DMS 273 treated with DMSO at 0.1 percent for 48 hours (cell line): Measurements from ENCODE around the gene PLPPR1.

ENCODE experiments used
- DNase-seq: peaks from one replicate; lab custom pipeline; 2025; lab: John Stamatoyannopoulos, UW

Gene PLPPR1

DNA sequence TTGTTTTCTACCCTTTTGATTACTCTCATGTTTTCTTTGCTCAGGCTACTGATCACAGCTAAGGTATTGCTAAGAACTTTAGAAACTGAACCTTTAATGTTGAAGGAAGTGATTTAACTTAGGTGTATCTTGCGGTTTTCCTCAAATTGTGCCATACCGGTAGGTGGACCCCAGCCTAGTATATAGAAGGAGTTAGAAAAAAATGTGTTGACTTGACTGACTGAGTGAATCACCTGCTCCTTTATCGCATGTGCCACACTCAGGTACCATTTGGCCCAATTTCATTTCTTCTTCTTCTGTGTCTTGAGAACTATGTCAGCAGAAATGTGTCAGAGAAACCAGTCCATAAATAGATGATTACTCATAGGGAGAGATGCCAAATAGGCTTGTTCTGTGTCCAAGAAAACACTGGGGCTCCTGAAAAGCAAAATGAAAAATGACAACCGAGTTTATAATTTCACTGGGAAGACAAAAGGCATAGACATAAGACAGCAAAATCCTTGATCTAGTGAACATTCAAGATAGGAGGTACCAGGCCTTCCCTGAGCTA, 19.4 kb downstream of the PLPPR1 start:
- no peak for DNase-seq

DNA sequence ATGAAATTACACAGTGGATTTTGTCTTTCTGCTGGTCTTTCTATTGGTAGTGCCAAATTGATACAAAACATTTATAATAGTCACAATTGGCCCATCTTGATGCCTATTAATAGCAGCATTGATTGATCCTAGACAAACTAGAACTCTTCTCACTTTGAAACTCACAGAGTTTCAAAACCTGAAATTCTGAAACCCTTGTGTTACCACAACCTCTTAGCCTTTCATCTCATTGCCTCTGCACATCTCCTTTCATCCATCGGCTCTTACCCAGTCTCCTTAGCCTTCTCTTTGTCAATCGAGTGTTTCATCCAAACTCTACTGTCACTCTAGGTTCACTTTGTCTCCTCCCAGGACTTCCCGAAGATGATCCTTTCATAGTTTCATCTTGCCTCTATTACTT, 22.1 kb downstream of the PLPPR1 start:
- no peak for DNase-seq

DNA sequence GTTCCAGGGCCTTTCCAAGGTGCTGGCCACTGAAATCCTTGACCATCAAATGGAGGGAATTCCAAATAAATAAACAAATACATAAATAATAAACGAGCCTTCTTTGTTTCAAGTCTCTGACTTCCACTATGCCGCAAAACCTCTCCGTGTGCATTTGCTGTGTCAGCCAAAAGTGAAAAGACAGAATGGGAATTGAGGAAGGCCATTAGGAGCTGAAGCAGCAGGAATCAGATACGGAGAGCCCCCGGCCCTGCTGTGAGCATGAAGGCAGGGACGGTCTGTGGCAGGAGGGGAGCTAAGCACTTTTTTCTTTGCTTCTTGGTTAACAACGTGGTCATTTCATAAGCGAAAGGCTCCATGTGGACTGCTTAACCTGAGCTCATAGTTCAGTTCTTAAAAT, 26.1 kb downstream of the PLPPR1 start:
- no peak for DNase-seq

DNA sequence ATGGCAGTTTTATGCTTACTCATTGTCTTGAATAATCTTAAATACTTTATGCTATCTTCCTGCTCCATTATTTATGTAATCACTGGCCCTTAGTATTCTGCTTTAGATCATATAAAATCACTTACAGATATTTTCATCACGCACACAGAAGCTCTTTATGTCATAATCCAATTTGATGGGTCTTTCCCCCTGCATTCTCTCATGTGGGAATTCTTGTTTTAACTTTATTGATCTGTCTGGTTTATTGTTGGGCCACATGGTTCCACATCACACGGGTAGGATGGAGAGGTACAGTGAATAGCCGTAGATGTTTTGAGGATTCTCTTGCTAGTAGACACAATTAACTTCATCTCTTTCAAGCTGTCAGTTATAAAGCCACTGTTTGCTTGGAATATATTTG, 27.0 kb downstream of the PLPPR1 start:
- no peak for DNase-seq

DNA sequence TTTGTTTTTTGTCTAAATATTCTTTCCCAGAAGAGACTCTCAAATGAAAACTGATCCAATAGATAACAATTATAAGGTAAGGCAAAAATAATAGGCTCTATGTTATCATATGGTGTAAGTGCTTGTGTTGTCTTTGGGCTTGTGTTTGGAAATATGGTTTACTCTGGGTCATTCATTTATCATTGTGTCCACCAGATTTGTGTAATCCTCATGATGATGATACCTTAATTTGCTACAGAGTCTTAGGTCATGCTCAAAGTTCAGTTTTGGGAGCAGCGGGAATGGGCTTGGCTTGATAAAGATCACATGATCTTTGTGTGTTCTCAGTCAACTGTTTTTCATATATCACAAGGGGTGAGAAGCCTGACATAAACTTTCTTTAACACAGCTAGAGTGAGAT, 34.2 kb downstream of the PLPPR1 start:
- DNase-seq = no peak

DNA sequence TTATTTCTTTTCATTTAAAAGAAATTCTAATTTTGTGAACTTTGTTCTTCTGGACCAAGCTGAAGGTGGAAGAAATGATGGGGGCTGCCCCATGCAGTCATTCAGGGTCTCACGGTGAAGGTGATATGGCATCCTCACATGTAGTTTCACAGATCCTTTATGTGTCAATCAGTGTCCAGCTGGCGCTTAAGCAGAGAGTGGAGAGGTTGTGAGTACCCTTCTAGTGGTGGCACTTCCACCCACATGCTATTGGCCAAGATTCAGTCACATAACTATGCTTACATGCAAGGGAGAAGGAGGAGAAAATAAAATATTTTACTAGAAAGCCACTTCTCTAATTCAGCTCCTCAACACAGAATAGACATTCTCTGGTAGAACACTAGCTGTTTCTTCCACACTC, 34.7 kb downstream of the PLPPR1 start:
- no peak for DNase-seq

DNA sequence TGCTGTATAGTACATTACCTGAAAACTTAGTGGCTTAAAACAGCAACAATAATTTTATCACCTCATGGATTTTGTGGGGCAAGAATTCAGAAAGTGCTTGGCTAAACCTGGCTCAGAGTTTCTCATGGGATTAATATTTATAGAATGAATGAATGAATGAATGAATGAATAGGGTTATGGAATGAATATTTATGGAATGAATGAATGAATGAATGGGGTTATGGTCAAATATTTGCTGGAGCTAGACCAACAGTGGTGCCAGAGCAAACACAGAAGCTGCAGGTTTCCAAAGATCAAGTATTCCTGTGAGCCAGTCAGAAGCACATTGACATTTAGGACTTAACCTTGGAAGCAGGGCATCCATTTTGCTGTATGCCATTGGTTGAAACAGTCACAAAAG, 35.7 kb downstream of the PLPPR1 start:
- no peak for DNase-seq

DNA sequence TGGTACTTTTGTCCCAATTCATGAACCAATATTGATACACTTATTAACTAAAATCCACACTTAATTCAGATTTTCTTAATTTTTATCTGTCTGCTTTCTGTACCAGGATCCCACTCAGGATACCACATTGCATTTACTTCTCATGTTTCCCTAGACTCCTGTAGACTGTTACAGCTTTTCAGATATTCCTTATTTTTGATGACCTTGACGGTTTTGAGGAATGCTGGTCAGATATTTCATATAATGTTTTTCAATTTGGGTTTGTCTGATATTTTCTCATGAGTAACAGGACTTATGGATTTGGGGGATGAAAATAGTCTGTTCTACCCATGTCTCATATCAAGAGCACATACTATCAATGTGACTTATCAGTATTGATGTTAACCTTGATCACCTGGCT, 37.4 kb downstream of the PLPPR1 start:
- no peak for DNase-seq

DNA sequence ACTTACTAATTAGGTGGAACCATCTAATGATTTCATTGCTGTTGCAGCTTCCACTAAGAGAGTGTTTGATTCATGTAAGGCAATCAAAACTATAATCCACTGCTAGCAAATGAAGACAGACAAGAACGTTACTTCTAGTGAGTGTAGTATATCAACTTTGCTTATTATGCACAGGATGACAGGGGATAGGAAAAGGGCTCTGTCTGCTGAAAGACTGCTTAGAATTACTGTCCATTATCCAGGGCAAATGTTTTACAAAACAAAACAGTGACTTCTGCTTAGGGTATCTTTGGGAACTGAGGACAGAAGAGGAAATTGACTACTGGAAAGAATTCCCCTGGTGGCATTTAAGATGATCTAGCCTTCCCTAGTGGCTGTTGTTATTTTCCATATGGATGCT, 40.2 kb downstream of the PLPPR1 start:
- DNase-seq = no peak

DNA sequence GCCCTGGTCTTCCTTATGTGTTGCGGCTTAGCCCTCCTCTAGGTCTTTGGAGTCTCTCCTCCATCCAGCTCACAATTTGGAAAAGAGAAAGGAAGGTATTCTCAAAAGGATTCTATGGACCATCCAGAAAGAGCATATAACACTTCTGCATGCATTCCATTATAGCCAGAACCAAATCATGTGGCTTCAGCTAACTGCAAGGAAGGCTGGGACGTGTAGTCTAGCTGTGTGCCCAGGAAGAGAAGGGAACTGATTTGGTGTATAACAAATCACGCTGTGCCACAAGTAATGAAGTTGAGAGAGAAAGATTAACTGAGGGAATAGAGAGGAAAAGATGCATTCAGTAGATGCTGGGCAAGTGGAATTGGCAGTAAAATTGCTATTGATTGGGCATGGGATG, 43.7 kb downstream of the PLPPR1 start:
- no peak for DNase-seq

DNA sequence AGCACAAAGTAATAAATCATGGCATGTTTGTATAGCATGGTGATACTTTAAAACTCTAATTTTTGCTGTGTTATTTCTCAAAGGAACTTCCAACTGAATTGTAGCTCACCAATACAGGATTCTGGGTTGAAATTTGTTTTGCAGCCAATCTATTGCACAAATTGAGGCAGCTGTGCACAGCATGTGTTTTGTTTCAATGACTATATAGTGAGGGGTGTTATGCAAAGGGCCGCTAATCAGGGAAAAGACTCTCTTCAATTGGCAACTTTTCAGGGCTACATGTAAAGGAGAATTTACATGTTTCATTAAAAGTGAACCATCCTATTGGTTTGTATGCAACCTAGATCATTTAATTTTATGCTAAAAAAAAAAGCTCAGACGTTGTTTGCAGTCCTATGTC, 44.6 kb downstream of the PLPPR1 start:
- no peak for DNase-seq

DNA sequence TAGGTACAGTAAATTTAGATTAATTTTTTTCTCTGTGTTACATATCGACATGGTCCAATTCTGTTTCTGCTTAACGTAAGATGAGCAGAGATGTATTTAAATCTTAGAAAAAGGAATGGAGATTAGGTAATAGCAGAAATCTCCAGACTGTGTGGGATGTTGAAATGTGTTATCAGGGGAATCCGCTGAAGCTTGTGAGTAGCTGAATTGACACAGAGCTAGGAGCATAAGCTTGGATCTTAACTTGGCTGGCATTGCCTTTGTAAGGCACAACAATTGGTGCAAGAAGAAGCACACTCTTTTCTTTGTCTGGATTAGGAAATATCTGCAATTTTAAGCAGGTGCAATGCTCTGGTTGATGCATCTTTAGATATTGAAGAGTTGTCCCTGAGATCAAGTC, 53.1 kb downstream of the PLPPR1 start:
- DNase-seq = no peak

DNA sequence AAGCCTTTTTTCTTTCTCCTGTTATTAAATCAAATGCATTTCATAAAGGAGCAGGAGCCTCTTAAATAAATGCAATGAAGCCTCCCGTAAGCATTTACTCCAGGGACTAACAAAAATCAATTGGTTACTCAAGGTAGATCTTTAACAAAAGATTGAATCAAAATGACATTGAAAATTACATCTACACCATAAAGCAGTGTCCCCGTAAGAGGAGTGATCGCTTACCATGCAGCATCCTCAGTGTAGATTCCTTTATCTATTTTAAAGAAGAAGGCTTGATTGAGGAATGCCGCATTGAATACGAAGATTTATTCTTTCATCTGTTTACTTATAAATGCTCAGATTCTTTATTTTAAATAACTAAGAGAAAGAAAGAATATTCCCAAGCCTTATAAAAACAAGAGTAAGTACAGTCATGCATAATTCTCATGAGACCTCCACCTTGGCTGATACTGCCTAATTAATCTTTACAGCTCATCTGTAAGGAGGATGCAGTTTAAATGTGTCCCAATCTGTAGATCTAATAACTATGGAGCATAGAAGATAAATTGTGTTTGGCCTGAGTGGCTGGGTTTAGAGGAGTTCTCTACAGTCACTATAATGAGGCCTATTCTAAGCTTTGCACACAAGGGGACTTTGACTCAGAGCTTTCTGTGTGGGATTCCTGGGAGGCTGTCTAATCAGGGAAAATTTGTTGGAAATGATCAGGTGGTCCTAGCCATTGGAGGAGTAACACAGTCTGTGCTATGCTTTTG, 55.1 kb downstream of the PLPPR1 start:
- DNase-seq = no peak

DNA sequence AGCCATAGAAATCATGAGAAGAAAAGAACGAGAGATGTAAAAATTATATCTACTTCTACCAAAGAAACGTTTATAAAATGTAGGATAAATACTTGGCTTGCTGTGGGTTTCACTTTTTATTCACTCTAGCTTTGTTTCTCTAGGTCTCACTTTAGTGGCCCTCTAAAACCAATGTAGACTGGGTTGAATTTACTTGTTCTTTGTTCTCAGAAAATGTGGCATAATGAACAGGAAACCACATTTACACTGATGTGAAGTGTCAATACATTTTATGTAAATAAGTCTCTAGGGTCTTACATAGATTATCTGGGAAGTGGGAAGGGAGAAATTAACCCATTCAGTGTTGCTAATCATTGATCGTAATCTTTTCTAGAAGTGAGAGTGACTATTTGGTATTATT, 58.9 kb downstream of the PLPPR1 start:
- no peak for DNase-seq

DNA sequence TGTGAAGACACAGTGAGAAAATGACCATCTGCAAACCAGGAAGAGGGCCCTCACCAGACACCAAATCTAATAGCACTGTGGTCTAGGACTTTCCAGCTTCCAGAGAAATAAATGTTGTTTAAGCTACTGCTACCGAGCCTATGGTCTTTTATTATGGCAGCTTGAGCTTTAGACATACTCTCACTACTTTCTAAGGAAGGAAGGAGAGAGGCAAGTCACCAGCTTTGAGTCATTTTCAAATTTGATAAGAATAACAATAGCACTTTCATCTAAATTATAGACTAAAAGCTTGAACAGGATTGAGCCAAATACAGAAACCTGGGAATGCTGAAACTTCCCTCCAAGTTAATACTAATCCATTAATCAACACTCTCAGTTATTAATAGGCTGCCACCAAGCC, 64.4 kb downstream of the PLPPR1 start:
- DNase-seq = no peak

DNA sequence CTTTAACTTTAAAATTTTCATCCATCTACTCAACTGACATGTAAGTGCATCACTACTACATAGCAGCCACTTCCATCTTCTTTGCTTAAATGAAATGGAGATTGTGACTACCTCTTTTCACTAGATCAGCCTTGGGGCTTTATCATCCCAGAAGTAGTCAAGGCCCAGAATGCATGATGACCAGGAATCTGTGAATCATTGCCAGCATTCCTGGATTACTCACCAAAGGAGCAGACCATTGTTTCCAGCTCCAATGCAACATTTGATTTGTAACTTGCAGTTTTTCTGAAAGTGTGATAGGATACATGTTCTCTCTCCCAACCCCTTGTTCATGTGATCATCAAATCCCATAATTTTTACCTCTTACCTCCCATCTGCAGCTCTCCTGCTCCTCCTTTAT, 65.1 kb downstream of the PLPPR1 start:
- DNase-seq = no peak

DNA sequence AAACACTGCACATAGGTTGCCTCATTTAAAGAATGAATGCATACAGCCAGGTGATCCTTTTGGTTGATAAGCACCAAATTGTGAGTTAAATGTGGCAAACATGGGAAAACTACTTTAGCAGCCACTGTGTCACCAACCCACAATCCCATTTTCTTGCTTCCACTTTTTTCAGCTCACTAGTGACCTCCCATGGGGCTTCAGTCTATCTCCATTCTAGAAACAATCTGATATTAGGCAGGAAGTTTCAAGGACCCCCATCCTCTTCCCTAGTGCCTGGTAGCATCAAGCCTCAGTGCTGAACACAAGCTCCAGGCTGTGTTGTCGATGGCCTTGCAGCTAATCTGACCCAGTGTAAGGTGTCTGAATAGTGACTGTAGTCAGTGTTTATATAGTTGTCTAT, 66.2 kb downstream of the PLPPR1 start:
- no peak for DNase-seq

DNA sequence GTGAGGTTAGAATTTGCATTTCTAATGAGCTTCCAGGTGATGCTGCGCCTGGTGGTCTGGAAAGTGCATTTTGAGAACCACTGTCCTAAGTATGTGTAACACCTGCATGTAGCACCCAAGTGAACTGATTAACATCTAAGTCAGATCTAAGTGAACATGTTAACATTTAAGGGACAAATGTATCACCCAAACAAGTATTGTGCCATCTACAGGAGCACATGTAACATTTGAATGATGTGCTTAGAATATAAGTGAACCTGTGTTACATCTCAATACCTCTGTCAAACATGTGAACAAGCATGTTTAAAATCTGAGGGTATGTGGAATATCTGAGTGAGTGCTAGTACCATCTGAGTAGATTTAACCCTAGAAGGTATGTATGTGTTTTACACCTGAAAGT, 68.7 kb downstream of the PLPPR1 start:
- DNase-seq = no peak

DNA sequence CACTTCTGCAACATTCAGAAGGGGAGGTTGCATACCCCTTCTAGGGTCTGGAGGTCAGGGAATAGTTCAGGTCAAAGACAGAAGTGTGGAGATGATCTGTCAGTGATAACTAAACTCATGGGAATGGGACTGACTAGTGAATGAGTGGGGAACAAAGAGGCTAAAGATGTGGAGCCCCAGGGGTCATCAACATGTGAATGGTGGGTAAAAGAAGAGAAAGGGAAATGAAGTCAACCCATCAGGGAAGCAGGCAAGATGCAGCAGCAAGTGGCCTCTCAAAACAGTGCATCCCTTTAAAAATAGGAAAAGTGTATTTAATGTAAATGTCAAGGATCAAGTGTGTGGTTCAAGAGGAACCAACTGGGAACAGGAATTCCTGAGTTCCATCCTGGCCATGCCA, 69.9 kb downstream of the PLPPR1 start:
- no peak for DNase-seq

DNA sequence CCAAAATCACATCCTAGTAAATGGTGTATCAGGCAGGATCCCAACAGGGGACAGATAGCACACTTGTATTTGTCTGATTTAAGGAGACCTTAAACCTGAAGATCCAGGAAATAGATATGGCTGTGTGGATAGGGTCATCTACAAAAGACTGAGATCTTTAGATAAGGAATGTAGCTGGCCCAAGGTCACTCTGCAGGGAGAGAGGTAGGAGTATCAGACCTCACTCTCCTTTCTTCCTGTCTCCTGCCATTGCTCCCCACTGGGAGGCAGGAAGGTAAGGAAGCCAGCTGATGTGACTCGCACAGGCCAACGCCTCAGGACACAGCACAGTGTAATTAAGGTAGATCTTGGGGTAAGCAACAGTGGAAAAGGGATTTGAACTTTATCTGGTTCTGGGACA, 85.8 kb downstream of the PLPPR1 start:
- DNase-seq = no peak

DNA sequence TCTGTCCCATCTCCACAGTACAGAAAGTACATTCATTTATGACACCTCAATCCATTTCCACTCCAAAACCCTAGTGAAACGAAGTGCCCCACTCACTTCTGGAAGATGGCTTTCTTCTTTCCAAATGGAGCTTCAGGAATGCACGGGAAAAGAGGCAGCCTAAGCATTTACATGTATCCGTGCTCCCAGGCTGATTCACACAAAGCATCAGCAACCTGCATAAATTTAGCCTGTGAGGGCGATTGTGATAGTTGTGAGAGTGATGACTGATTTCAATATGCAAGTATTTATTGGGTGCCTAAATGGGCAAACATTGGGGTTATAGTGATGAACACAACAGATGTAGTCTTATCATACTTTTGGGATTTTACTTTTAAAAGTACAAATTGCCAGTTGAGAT, 86.6 kb downstream of the PLPPR1 start:
- DNase-seq = no peak

DNA sequence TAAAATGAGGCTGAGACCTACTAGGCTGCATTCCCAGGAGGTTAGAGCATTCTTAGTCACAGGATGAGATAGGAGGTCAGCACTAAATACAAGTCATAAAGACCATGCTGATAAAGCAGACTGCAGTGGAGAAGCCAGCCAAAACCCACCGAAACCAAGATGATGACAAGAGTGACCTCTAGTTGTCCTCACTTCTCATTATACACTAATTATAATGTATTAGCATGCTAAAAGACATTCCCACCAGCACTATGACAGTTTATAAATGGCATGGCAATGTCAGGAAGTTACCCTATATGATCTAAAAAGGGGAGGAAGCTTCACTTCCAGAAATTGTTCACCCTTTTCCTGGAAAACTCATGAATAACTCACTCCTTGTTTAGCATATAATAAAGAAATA, 88.6 kb downstream of the PLPPR1 start:
- DNase-seq = no peak

DNA sequence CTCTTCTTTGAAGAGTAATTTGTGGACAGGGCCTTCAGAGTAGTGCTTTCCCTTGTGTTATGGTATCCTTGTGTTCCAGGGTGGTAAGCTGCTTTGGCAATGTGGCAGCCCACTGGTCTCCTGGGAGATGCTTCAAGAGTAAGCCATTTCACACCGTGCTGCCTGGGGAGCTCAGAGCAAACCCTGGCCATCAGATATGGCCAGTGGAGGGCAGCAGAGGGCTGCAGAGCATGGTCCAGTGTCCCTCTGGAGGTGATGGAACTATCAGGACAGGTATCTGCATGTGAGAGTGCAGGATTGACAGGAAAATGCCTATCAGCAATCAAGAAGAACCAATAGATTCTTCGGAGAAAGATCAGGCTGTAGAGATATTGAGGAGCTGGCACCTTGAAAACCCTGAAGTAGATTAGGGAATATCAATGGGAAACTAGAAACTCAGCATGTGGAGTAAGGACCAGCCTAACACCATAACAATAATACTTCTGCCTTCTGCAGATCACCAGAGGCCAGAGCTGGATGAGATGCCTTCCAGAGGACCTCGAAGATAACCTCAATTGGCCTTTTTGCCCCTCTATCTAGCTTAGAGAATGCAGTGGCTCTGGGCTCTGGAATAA, 90.8 kb downstream of the PLPPR1 start:
- peak; percentile 33 for DNase-seq

DNA sequence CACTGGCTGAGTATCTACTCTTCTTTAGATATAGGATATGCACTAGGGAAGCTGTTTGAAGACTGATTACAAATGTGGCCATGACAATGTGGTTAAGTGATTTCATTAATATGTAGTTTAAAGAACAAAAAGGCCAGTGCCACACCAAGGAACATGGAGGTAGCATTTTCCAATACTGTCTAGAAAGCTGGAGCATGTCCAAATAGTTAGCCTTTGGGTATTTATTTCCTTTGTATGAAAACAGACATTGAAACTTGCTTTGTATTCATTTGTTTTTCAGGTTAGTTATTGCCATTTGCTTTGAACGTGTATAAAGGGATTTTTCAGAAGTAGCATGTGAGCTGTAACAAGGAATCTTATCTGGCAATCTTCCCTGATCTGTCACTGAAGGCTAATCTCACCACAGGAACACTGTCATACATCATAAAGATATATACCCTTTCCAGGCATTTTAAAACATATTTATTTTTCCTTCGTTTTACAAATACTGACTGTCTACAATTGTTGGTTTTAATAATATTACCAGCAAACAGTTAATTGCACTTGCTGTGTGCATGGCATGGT, 93.4 kb downstream of the PLPPR1 start:
- DNase-seq = no peak
